ENCODE results near the gene CSF3R. TPM values are rescaled to one million over a fixed set of nuclear protein-coding genes. Genes with fewer than 3 reads are reported as not detected.

The CSF3R gene
- total and polyA plus RNA-seq, 2 donors (not counting 3 experiments of a cell fraction or from before 2014, with no cell fraction given): not detected

DNA sequence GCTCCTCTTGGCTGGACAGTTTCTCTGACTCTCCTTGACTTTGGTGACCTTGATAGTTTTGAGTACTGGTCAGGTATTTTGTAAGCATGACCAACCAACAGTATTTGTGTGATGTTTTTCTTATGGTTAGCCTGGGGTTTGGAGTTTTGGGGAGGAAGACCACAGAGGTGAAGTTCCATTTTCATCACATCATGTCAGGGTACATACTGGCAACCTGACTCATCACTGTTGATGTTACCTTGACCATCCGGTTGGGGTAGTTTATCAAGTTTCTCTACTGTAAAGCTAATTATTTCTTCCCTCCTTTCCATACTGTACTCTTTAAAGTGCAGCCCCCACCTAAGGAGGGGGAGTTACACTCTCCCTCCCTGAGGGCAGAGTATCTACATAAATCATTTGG, 45.9 kb downstream of the CSF3R start:
- no TSS peak for BruUV-seq (replicated peaks)
- no peaks in the 10 kb centered on the region for H3K79me2 ChIP-seq (ENCODE audit: control insufficient read depth, insufficient read depth, low read length)
- H3K4me1 ChIP-seq (ENCODE audit: control insufficient read depth, extremely low read depth, insufficient read depth, low read length): peaks cover 6% of the 10 kb centered on the region
- H3K9me3 ChIP-seq (replicated peaks; ENCODE audit: control insufficient read depth, insufficient read depth, low read length): no peaks in the 10 kb centered on the region
- H3K9me1 ChIP-seq (replicated peaks; ENCODE audit: control insufficient read depth, extremely low read depth, insufficient read depth, low read length): no peaks in the 10 kb centered on the region
- H3K4me2 ChIP-seq (ENCODE audit: insufficient read depth, low read length): no peak overlapping the region
- TF ChIP-seq FOS (IDR thresholded peaks at IDR 0.05; ENCODE audit: borderline replicate concordance, insufficient read depth, low read length): no peak
- no peak for TF ChIP-seq POLR2AphosphoS5 (IDR thresholded peaks at IDR 0.05; ENCODE audit: insufficient read depth, low read depth, low read length)
- TF ChIP-seq JUN (IDR thresholded peaks at IDR 0.05; ENCODE audit: borderline replicate concordance, insufficient read depth, insufficient read length, low read depth): no peak
- no peak for TF ChIP-seq EZH2 (IDR thresholded peaks at IDR 0.05; ENCODE audit: borderline replicate concordance, low read depth, low read length, severe bottlenecking)
- TF ChIP-seq MYC (IDR thresholded peaks at IDR 0.05; ENCODE audit: low read depth, low read length): no peak
- TF ChIP-seq, protein P1, sequence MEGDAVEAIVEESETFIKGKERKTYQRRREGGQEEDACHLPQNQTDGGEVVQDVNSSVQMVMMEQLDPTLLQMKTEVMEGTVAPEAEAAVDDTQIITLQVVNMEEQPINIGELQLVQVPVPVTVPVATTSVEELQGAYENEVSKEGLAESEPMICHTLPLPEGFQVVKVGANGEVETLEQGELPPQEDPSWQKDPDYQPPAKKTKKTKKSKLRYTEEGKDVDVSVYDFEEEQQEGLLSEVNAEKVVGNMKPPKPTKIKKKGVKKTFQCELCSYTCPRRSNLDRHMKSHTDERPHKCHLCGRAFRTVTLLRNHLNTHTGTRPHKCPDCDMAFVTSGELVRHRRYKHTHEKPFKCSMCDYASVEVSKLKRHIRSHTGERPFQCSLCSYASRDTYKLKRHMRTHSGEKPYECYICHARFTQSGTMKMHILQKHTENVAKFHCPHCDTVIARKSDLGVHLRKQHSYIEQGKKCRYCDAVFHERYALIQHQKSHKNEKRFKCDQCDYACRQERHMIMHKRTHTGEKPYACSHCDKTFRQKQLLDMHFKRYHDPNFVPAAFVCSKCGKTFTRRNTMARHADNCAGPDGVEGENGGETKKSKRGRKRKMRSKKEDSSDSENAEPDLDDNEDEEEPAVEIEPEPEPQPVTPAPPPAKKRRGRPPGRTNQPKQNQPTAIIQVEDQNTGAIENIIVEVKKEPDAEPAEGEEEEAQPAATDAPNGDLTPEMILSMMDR (IDR thresholded peaks at IDR 0.05; ENCODE audit: extremely low read depth in 1 of 2, insufficient read depth in 1 of 2, low read depth in 1 of 2, low read length in 2 of 2): no peak
- TF ChIP-seq POLR2A (IDR thresholded peaks at IDR 0.05; ENCODE audit: low read depth, low read length): no peak
- TF ChIP-seq GATA2 (IDR thresholded peaks at IDR 0.05; ENCODE audit: insufficient read depth, insufficient read length, low read depth, low read length): no peak
- TF ChIP-seq, protein P2, sequence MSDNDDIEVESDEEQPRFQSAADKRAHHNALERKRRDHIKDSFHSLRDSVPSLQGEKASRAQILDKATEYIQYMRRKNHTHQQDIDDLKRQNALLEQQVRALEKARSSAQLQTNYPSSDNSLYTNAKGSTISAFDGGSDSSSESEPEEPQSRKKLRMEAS (IDR thresholded peaks at IDR 0.05; ENCODE audit: insufficient read depth, insufficient read length): no peak
- no peak overlapping the region for H3K4me3 ChIP-seq (replicated peaks in 1 of 3; ENCODE audit: insufficient read depth in 1 of 3, low read depth in 1 of 3, low read length in 3 of 3)
- no peaks in the 10 kb centered on the region for H4K20me1 ChIP-seq (replicated peaks; ENCODE audit: control insufficient read depth, extremely low read depth, insufficient read depth, low read length)
- H3K9ac ChIP-seq (replicated peaks; ENCODE audit: extremely low read depth, insufficient read depth, low read length): no peak overlapping the region
- H2AFZ ChIP-seq (ENCODE audit: low read depth, low read length): no peak overlapping the region
- dilution Hi-C loops (cut with MboI; ENCODE audit: extremely low pct_ligation_motif_present, low sequenced_read_pairs) (no loop called here), intact Hi-C loops (cut with micrococcal nuclease) (no loop called here)
- DNase-seq (ENCODE audit: low read depth, low spot score) (no peak), FAIRE-seq (no peak)
- ChIA-PET CTCF (no interaction called here), POLR2A (no interaction called here)
- no peaks in the 10 kb centered on the region for H3K27me3 ChIP-seq (ENCODE audit: control insufficient read depth in 2 of 2, insufficient read depth in 2 of 2, low read length in 2 of 2)
- no peaks in the 10 kb centered on the region for H3K36me3 ChIP-seq (ENCODE audit: control insufficient read depth in 2 of 2, extremely low read depth in 1 of 2, insufficient read depth in 2 of 2, low read length in 2 of 2)
- H3K27ac ChIP-seq (ENCODE audit: insufficient read depth, low read depth, low read length): no peak overlapping the region

Measured in endothelial cell of umbilical vein (primary cell).